IPS-NIHi7 (cell line): ENCODE data around the gene TYRO3.

Experiments
- DNase-seq: peaks from one replicate; pipeline ENCODE4 v3.0.0; 2012; ENCODE audit warnings: mixed read lengths; ENCODE audit errors: extremely low spot score

The TYRO3 gene

GRCh38 chr15:41605566-41605965 lies 46.6 kb downstream of the TYRO3 start:
- no peak for DNase-seq

DNA sequence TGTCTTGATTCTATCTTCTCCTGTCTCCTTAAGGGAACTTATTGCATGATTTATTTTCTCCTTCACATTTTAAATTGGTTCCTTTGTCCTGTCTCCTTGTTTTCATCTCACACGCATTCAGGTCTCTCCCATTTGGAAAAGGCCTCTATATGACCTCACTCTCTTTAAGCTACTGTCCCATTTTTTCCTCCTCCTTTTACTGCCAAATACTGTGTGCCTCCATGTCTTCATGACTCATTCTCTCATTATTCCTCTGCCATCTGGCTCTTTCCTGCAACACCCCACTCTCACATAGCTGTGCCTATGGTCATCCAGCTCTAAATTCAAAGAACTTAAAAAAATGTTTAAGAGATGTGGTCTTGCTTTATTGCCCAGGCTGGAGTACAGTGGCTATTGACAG lies 48.0 kb downstream of the TYRO3 start:
- DNase-seq, result no peak

GRCh38 chr15:41609123-41609522 lies 50.1 kb downstream of the TYRO3 start:
- no peak for DNase-seq

GRCh38 chr15:41610048-41610447 lies 51.0 kb downstream of the TYRO3 start:
- no peak for DNase-seq

- peak; percentile 52 for DNase-seq
These were observed 61.7 kb downstream of the TYRO3 start for GRCh38 chr15:41620536-41621199.

DNA sequence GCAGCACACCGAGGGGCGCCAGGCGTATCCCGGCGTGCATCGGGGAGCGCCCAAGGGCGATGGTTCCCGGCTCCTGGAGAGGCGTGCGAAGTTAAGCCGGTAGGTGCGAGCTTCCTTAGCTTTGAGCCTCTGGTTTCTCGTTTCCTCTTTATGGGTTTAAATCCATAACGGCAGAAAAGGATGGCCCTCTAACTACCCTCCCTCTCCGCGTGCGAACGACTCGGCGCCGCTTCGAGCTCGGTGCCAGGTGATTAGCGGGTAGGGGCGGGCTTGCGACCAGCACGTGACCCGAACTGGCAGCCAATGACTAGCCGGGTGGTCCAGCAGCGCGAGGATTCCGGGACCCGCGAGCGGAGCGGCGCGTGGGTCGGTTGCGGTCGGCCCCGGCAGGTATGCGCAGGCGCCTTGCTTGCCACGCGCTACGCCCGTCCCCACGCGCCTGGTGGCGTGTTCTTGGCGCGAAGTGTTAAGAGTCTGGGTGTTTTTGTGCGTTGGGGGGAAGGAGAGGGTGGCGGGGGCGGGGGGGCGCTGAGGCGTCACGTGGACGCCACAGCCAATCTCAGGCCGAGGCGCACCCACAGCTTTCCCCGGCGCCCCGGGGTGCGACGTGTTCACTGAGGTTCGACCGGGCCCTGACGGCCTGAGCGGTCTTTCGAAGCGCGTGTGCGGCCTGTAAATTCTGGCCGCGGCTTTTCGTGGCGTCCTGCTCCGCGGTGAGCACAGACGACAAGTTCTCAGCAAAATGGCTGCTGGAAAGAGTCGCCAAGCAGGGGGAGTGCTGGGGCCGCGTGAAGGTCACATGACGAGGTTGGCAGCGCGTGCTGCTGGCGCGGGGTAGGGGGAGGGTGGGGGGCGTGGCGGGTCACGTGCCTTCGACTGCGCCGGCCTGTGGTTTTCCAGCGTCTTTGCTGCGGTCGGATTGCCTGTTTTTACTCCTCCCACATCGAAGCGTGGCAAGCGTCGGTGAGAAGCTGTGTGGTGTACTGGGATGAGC lies 62.5 kb downstream of the TYRO3 start:
- peak; percentile 92 for DNase-seq

DNA sequence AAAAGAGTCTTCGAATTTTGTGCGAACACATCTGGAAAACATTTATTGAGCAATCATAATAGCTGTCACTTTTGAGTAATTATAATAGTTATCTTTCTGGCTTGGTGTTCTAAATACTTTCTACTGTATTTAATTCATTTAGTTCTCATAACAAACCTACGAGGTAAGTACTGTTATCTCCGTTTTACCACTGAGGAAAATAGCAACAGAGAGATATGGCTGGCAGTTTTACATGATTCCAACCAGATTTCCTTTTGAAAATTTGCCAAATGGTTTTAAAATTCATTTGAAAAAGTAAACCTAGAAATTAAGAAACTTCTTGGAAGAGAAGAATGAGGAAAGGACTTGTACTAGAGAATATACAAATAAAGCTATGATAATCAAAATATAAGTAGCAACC lies 63.9 kb downstream of the TYRO3 start:
- no peak for DNase-seq

DNA sequence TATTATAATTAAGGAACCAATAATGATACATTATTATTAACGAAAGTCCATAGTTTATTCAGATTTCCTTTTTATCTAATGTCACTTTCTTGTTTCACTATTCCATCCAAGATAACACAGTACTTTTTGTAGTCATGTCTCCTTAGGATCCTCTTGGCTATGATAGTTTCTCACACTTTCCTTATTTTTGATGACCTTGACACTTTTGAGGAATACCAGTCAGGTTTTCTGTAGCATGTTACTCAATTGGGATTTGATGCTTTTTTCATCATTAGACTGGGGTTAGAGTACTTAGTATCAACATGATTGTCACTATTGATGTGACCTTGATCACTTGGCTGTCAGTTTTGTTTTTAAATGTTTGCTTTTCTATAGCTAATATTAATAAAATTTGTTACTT lies 68.2 kb downstream of the TYRO3 start:
- DNase-seq, result no peak

DNA sequence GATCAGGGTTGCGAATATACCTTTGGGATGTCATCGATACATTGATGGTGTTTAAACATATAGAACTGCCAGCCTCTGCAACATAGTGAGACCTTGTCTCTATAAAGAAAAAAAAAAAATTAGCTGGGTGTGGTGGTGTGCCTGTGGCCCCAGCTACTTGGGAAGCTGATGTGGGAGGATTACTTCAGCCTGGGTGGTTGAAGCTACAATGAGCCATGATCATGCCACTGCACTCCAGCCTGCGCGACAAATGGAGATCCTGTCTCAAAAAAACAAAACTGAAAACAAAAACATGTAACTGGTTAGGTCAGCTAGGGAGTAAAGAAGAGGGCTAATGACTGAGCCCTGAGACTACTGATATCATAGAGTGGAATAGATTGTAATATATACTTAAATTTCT lies 70.5 kb downstream of the TYRO3 start:
- DNase-seq, result no peak

DNA sequence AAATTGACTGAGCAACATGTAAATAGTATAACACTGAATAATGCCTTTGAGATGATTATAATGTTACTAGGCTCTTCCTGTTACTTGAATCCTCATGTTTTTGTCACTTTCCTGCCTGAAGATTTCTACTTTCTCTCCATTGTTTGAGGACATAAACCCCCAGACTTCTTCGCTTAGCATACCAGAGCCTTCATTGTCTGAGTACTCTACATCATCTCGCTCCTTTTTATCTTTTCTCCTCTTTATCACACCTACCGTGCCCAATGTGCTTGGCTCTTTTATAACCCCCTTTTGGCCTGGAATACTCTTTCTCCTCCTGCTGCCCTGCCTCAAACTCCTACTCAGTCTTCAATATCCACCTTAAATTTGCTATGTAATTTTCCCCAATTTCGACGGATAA lies 70.9 kb downstream of the TYRO3 start:
- no peak for DNase-seq

- DNase-seq, result no peak
These were observed 71.7 kb downstream of the TYRO3 start for GRCh38 chr15:41630616-41631217.

GRCh38 chr15:41631880-41632470 lies 73.0 kb downstream of the TYRO3 start:
- no peak for DNase-seq
